HG03442 (cell line): ENCODE results near the gene KRT26.

Experiments
- ATAC-seq: cut with Tn5 transposase; IDR thresholded peaks from one replicate; pipeline ENCODE4 v1.9.1; 2021; ENCODE audit warnings: mild to moderate bottlenecking, moderate library complexity; ENCODE audit not compliant: unreplicated experiment

KRT26 gene

DNA sequence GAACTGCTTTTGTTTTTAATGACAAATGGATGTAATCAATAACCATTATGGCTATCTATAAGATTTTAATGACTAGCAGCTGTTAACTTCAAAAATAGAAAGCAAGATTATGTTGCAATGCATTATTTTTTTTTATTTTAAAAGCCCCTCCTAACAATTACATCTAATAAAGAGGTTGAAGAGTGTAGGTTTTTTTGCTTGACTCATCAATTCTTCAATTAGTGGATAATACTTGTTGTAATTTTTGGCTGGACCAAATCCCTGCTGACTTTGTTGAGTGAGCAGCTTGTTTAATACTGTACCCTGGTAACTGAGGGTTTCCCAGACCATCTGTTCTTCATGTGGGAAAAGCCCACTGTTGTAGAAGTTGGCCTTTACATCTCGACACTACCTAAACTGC, 41.0 kb downstream of the KRT26 start:
- ATAC-seq = no peak

DNA sequence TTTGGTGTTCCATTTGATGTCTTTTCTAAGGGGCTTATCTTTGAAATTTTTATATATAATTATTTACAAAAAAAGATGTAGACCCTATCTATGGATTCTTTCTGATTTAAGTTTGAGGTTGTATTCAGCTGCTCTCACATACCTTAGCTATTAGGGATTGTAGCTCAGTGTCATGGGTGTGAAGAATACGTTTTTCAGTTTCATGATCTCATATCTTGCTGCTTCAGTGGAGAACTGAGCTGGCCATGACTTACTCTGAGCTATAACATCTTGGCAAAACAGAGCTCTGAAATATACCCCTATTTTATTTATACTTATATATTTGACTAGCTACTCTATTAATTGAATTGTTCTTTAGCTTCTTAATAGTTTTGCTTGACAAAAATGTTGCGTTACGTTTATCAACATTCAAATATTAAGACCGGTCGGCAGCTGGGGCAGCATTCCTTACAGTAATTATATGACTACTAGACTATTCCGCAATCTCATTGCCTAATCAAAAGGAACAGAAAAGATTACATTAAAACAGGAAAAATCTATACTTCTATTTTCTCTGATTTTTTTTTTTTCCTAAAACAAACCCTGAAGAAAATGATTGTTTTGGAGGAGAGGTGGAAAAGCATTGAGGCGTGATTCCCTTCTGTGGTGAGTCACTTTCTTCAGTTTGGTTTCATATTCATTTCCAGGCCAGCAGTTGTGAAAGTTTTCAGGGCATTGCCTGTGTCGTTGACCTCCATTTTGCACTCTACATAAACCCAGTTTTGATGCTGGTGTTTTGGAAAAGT, 44.4 kb downstream of the KRT26 start:
- ATAC-seq = no peak

DNA sequence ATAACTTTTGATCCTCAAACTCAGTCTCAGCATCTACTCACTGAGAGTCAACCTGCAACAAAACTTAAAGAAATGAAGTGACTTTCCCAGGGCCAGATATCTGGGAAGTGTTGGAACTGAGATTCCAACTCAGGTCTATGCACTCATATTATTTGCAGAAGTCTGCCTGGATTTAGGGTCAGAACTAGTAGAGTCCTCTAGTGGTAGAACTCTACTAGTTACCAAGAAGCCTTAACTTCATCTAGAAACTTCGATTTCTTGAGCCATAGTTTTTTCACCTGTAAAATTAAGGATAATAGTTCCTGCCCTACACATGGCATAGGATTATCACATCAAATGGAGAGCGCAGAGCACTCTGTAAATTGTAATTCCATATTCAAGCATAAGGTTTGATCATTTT, 45.1 kb downstream of the KRT26 start:
- no peak for ATAC-seq

DNA sequence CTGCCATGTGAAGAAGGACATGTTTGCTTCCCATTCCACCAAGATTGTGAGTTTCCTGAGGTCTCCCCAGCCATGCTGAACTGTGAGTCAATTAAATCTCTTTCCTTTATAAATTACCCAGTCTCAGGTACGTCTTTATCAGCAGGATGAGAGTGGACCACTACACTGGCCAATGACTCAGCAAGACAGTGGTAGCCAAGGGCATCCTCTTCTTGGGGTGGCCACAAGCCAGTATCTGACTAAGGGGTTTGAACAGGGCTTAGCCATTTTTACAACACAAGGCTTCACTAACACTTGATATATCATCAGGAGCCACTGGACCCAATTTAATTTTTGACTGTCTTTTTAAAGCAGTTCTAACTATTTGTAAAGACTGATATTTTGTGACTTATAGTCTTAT, 47.3 kb downstream of the KRT26 start:
- ATAC-seq = no peak

DNA sequence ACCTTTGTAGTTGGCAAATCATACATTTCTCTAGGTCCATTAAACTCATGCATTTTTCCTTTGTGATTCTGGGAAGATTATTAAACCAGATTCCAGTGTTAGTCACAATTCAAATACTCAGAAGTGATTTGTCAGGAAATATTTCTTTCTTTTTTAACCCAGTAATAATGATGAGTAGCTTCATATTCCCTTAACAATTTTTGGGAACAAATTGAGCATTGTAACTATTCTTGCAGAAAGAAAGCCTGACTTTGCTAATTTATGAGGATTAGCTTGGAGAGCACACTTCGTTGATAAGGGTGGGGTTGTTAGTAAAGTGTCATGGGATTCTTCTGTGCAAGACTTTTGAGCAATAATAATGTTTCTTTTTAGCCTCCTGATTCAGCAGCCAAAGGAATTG, 49.8 kb downstream of the KRT26 start:
- no peak for ATAC-seq

DNA sequence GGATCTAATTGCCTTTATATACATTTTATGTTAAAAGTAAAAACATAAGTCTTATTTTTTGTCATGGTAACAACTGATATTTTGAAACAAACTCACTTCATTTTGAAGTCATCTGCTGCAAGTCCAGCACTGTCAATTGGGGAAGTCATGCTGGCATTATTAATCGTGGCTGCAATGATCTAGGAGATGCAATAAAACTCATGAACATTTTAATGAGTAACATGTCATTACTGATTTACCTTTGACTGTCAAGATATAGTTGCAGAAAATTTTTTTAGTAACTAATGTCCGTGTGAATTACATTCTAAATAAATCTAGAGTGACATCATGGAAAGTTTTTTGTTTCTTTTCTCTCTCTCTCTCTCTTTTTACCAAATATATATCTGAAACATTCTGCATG, 51.1 kb downstream of the KRT26 start:
- ATAC-seq = no peak

DNA sequence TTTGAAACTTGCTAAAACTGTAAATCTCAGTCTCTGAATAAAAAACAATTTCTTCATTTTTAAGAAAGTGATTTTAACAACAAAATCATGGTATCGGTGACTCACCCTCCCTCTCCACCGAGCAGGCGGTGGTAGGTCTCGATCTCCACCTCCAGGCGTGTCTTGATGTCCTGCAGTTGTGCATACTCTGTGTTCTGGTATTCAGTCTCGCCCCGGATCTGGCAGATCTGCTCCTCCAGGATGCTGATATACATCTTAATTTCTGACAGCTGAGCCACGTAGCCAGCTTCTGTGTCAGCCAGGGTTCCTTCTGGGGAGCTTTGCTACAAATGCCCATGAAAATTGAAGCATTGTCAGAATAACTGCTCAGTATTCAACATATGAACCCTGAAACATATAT, 53.1 kb downstream of the KRT26 start:
- ATAC-seq = no peak

DNA sequence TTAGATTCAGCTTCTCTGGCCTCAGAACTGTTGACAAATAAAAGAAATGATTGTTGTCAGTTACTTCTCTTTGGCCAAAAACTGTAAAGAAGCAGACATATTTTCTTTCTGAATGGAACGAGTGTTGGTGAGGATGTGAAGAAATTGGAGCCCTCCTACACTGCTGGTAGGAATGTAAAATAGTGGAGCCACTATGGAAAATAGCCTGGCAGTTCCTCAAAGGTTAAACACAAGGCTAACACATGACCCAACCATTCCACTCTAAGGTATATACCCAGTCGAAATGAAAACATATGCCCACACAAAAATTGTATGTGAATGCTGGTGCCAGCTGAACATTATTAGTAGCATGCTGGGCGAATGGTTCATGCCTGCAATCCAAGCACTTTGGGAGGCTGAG, 54.2 kb downstream of the KRT26 start:
- no peak for ATAC-seq
